SJCRH30 (cell line): ENCODE data around the gene DHX58. TPM values are rescaled to one million over a fixed set of nuclear protein-coding genes. Genes with fewer than 3 reads are reported as not detected.

Experiments used
- DNase-seq, 2 experiments: peaks; one replicate each; pipeline ENCODE4 v3.0.0-alpha.2; 2015 to 2020
- H3K27ac ChIP-seq: fragments of 250-450 bp; sonication (Bioruptor Pico); 2 replicates; pipeline ENCODE4 v1.5.1; 2020; ENCODE audit warnings: mild to moderate bottlenecking, moderate library complexity
- H3K27me3 ChIP-seq: fragments of 250-450 bp; sonication (Bioruptor Pico); 2 replicates; pipeline ENCODE4 v1.5.1; 2020; ENCODE audit warnings: mild to moderate bottlenecking, moderate library complexity
- H3K36me3 ChIP-seq: fragments of 250-450 bp; sonication (Bioruptor Pico); 2 replicates; pipeline ENCODE4 v1.5.1; 2020; ENCODE audit warnings: mild to moderate bottlenecking, moderate library complexity
- H3K4me1 ChIP-seq: fragments of 250-450 bp; sonication (Bioruptor Pico); 2 replicates; pipeline ENCODE4 v1.5.1; 2020; ENCODE audit warnings: mild to moderate bottlenecking, moderate library complexity
- H3K4me3 ChIP-seq: fragments of 250-450 bp; sonication (Bioruptor Pico); 2 replicates; pipeline ENCODE4 v1.5.1; 2020; ENCODE audit warnings: mild to moderate bottlenecking, moderate library complexity
- H3K9me3 ChIP-seq: fragments of 250-450 bp; sonication (Bioruptor Pico); replicated peaks from 2 replicates; pipeline ENCODE4 v1.5.1; 2020; ENCODE audit warnings: mild to moderate bottlenecking, moderate library complexity
- total RNA-seq: library from RNA; depleted of rRNA; stranded (reverse); fragments of >200 nt; shearing (Covaris generic); gene quantifications from 2 replicates; pipeline ENCODE4 v1.2.3, GENCODE V29; 2014

Gene DHX58
- total RNA-seq, 1 experiment from 2014 or later = 0.12 TPM

- DNase-seq = no peak
- Histone ChIP-seq H3K4me1 (peaks cover 6% of the 10 kb centered on the region), H3K9me3 (no peaks in the 10 kb centered on the region), H3K36me3 (no peaks in the 10 kb centered on the region), H3K27ac (no peak overlapping the region), H3K4me3 (no peak overlapping the region), H3K27me3 (no peaks in the 10 kb centered on the region)
Measured at GRCh38 chr17:42109086-42109485, 3.4 kb downstream of the DHX58 start.

GRCh38 chr17:42107597-42108576 lies 4.6 kb downstream of the DHX58 start:
- Histone ChIP-seq H3K27me3 (no peaks in the 10 kb centered on the region), H3K36me3 (no peaks in the 10 kb centered on the region), H3K27ac (no peak overlapping the region), H3K4me3 (no peak overlapping the region), H3K4me1 (peaks cover 6% of the 10 kb centered on the region), H3K9me3 (no peaks in the 10 kb centered on the region)
- DNase-seq = peak; percentile 93 to 95

- no peak overlapping the region for H3K27ac ChIP-seq
- H3K4me1 ChIP-seq = peaks cover 7% of the 10 kb centered on the region
- H3K27me3 ChIP-seq = no peaks in the 10 kb centered on the region
- H3K36me3 ChIP-seq = no peaks in the 10 kb centered on the region
- H3K9me3 ChIP-seq = no peaks in the 10 kb centered on the region
- DNase-seq = no peak
- no peak overlapping the region for H3K4me3 ChIP-seq
Measured at GRCh38 chr17:42107124-42107523, 5.4 kb downstream of the DHX58 start.

- no peak overlapping the region for H3K27ac ChIP-seq
- DNase-seq = no peak
- H3K9me3 ChIP-seq = no peaks in the 10 kb centered on the region
- H3K36me3 ChIP-seq = no peaks in the 10 kb centered on the region
- H3K27me3 ChIP-seq = no peaks in the 10 kb centered on the region
- no peak overlapping the region for H3K4me3 ChIP-seq
- peaks cover 12% of the 10 kb centered on the region for H3K4me1 ChIP-seq
Measured at GRCh38 chr17:42106009-42106408, 6.5 kb downstream of the DHX58 start.

GRCh38 chr17:42104264-42104663 lies 8.2 kb downstream of the DHX58 start:
- Histone ChIP-seq H3K36me3 (no peaks in the 10 kb centered on the region), H3K4me1 (peaks cover 12% of the 10 kb centered on the region), H3K27ac (no peak overlapping the region), H3K9me3 (no peaks in the 10 kb centered on the region), H3K27me3 (no peaks in the 10 kb centered on the region), H3K4me3 (no peak overlapping the region)
- no peak for DNase-seq

- Histone ChIP-seq H3K36me3 (no peaks in the 10 kb centered on the region), H3K4me1 (peaks cover 17% of the 10 kb centered on the region), H3K27me3 (no peaks in the 10 kb centered on the region), H3K27ac (no peak overlapping the region), H3K9me3 (no peaks in the 10 kb centered on the region), H3K4me3 (no peak overlapping the region)
- no peak for DNase-seq
Measured at GRCh38 chr17:42103221-42103954, 9.1 kb downstream of the DHX58 start.

GRCh38 chr17:42101513-42102292 lies 10.8 kb downstream of the DHX58 start:
- H3K9me3 ChIP-seq = no peaks in the 10 kb centered on the region
- peaks cover 12% of the 10 kb centered on the region for H3K27me3 ChIP-seq
- H3K36me3 ChIP-seq = no peaks in the 10 kb centered on the region
- no peak overlapping the region for H3K4me3 ChIP-seq
- H3K4me1 ChIP-seq = peaks cover 16% of the 10 kb centered on the region
- no peak overlapping the region for H3K27ac ChIP-seq
- peak; percentile 86 to 93 for DNase-seq

- Histone ChIP-seq H3K27ac (no peak overlapping the region), H3K9me3 (no peaks in the 10 kb centered on the region), H3K36me3 (no peaks in the 10 kb centered on the region), H3K4me3 (peak overlapping the region; percentile 20; the same call in 1 of the 2 replicates), H3K27me3 (peaks cover 24% of the 10 kb centered on the region), H3K4me1 (peaks cover 16% of the 10 kb centered on the region)
- DNase-seq = peak; percentile 48 to 62
Measured at GRCh38 chr17:42098730-42099399, 13.6 kb downstream of the DHX58 start.

- no peaks in the 10 kb centered on the region for H3K9me3 ChIP-seq
- peak within 1 kb of the TSS; percentile 20; the same call in 1 of the 2 replicates for H3K4me3 ChIP-seq
- H3K27ac ChIP-seq = no peak within 1 kb of the TSS
- peaks cover 16% of the 10 kb centered on the region for H3K4me1 ChIP-seq
- peak in 1 of 2 experiments; percentile 37 for DNase-seq
- H3K27me3 ChIP-seq = peaks cover 24% of the 10 kb centered on the region
- no peaks in the 10 kb centered on the region for H3K36me3 ChIP-seq
Measured at GRCh38 chr17:42097691-42098631, 14.6 kb downstream of the DHX58 start, which contains the start of gene ZNF385C. Gene ZNF385C, minus strand, starts transcription at chr17:42098473. Its CDS starts 35,417 bp downstream, at chr17:42063056.

GRCh38 chr17:42096360-42097111 lies 16.0 kb downstream of the DHX58 start:
- Histone ChIP-seq H3K9me3 (no peaks in the 10 kb centered on the region), H3K27me3 (peaks cover 24% of the 10 kb centered on the region), H3K4me1 (peaks cover 11% of the 10 kb centered on the region), H3K36me3 (no peaks in the 10 kb centered on the region), H3K4me3 (no peak overlapping the region), H3K27ac (no peak overlapping the region)
- DNase-seq = no peak

GRCh38 chr17:42094375-42095069 lies 18.0 kb downstream of the DHX58 start:
- Histone ChIP-seq H3K27ac (no peak overlapping the region), H3K9me3 (no peaks in the 10 kb centered on the region), H3K4me3 (no peak overlapping the region), H3K4me1 (peaks cover 11% of the 10 kb centered on the region), H3K36me3 (no peaks in the 10 kb centered on the region), H3K27me3 (peaks cover 24% of the 10 kb centered on the region)
- DNase-seq = no peak

- Histone ChIP-seq H3K27ac (no peak overlapping the region), H3K4me3 (no peak overlapping the region), H3K36me3 (no peaks in the 10 kb centered on the region), H3K27me3 (peaks cover 21% of the 10 kb centered on the region), H3K9me3 (no peaks in the 10 kb centered on the region), H3K4me1 (peaks cover 2% of the 10 kb centered on the region)
- no peak for DNase-seq
Measured at GRCh38 chr17:42092939-42093338, 19.6 kb downstream of the DHX58 start.
